HEK293T (cell line): ENCODE measurements around the gene KRT7.
"Not testable (repeated sequence)": the region's sequence is repeated elsewhere in the genome, so short reads cannot be mapped to it uniquely, and the experiment has no call there.

Source experiments
- CTCF ChIA-PET: fragments of 350-600 bp; formaldehyde crosslinking; extraction: SDS; loops from one replicate; lab custom pipeline; 2021; ENCODE audit warnings: antibody characterized with exemption, inconsistent platforms; lab: Yijun Ruan, JAX
- POLR2A ChIA-PET: fragments of 350-600 bp; formaldehyde crosslinking; extraction: SDS; loops from one replicate; lab custom pipeline; 2020; ENCODE audit warnings: antibody characterized with exemption, inconsistent platforms; lab: Yijun Ruan, JAX
- DNase-seq: peaks from one replicate; pipeline ENCODE4 v3.0.0; 2012; ENCODE audit warnings: mixed read lengths; ENCODE audit errors: extremely low spot score
- ARNT ChIP-seq: fragments of 450-650 bp; IDR thresholded peaks from 2 replicates; pipeline ENCODE4 v1.6.1; 2017; ENCODE audit warnings: mild to moderate bottlenecking
- BHLHE40 ChIP-seq: fragments of 450-650 bp; IDR thresholded peaks from 2 replicates; pipeline ENCODE4 v1.6.1; 2016; ENCODE audit warnings: mild to moderate bottlenecking, moderate library complexity, borderline replicate concordance
- CTBP1 ChIP-seq: fragments of 450-650 bp; IDR thresholded peaks from 2 replicates; pipeline ENCODE4 v1.6.1; 2016; ENCODE audit warnings: borderline replicate concordance
- ELF4 ChIP-seq: fragments of 450-650 bp; IDR thresholded peaks from 2 replicates; pipeline ENCODE4 v1.6.1; 2017; ENCODE audit warnings: antibody characterized with exemption
- FOXA1 ChIP-seq: fragments of 450-650 bp; IDR thresholded peaks from 2 replicates; pipeline ENCODE4 v1.6.1; 2016; ENCODE audit warnings: mild to moderate bottlenecking
- FOXK2 ChIP-seq: fragments of 450-650 bp; IDR thresholded peaks from 2 replicates; pipeline ENCODE4 v1.6.1; 2016; ENCODE audit warnings: mild to moderate bottlenecking
- FOXM1 ChIP-seq: fragments of 450-650 bp; IDR thresholded peaks from 2 replicates; pipeline ENCODE4 v1.6.1; 2017; ENCODE audit warnings: mild to moderate bottlenecking, borderline replicate concordance
- HDGF ChIP-seq: fragments of 450-650 bp; IDR thresholded peaks from 2 replicates; pipeline ENCODE4 v1.6.1; 2017; ENCODE audit warnings: antibody characterized with exemption, borderline replicate concordance
- L3MBTL2 ChIP-seq: fragments of 450-650 bp; conservative IDR thresholded peaks from 2 replicates; pipeline ENCODE4 v1.6.1; 2016; ENCODE audit warnings: mild to moderate bottlenecking
- LEF1 ChIP-seq: fragments of 450-650 bp; IDR thresholded peaks from 2 replicates; pipeline ENCODE4 v1.6.1; 2017; ENCODE audit warnings: mild to moderate bottlenecking, borderline replicate concordance
- NFRKB ChIP-seq: fragments of 450-650 bp; IDR thresholded peaks from 2 replicates; pipeline ENCODE4 v1.6.1; 2016; ENCODE audit warnings: mild to moderate bottlenecking, moderate library complexity
- SP1 ChIP-seq: fragments of 450-650 bp; IDR thresholded peaks from 2 replicates; pipeline ENCODE4 v1.6.1; 2017
- SUZ12 ChIP-seq: fragments of 450-650 bp; IDR thresholded peaks from 2 replicates; pipeline ENCODE4 v1.6.1; 2016; ENCODE audit warnings: mild to moderate bottlenecking
- TARDBP ChIP-seq: fragments of 450-650 bp; IDR thresholded peaks from 2 replicates; pipeline ENCODE4 v1.6.1; 2016
- ZNF384 ChIP-seq: fragments of 450-650 bp; IDR thresholded peaks from 2 replicates; pipeline ENCODE4 v1.6.1; 2016
- TF ChIP-seq, protein P1 (sequence below): fragments of 450-650 bp; IDR thresholded peaks from 2 replicates; pipeline ENCODE4 v1.6.1; 2016

Gene KRT7

DNA sequence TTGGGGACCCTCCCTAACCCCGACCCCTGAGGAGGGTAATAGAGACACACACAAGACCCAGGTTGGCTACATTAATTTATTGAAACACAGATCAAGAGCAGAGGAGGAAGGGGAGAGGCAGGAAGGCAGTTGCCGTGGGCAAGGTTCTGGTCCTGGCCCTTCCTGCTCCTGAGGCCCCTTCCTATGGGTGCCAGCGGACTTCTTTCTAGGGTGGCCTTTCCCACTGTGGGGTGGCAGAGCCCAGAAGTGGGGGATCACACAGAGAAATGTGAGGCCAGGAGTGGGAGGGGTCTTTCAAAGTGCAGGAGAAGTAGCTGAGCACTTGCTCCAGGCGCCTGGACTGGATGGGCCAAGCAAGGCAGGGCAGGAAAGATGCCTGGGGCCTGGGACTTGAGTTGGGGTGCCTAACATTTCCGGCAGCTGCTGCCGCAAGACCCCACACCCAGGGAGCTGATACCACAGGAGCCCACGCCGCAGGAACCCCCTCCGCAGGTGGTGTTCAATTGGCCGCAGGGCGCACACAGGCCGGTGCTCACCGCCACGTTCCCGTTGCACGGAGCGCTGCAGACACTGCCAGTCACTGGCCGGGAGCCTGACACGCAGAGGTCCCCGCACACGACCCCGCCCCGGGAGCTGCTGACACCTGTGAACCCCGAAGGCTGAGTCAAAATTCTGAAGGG lies 52.9 kb downstream of the KRT7 start:
- TF ChIP-seq LEF1 (no peak), CTBP1 (no peak), FOXM1 (no peak), NFRKB (no peak), ZNF384 (no peak), FOXK2 (no peak), BHLHE40 (no peak), FOXA1 (no peak), L3MBTL2 (no peak), SP1 (no peak), ELF4 (no peak), HDGF (no peak), SUZ12 (no peak), TARDBP (no peak)
- TF ChIP-seq, protein P1, sequence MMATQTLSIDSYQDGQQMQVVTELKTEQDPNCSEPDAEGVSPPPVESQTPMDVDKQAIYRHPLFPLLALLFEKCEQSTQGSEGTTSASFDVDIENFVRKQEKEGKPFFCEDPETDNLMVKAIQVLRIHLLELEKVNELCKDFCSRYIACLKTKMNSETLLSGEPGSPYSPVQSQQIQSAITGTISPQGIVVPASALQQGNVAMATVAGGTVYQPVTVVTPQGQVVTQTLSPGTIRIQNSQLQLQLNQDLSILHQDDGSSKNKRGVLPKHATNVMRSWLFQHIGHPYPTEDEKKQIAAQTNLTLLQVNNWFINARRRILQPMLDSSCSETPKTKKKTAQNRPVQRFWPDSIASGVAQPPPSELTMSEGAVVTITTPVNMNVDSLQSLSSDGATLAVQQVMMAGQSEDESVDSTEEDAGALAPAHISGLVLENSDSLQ, result no peak
- POLR2A ChIA-PET, result no interaction called here
- CTCF ChIA-PET, result no interaction called here
- DNase-seq, result no peak

DNA sequence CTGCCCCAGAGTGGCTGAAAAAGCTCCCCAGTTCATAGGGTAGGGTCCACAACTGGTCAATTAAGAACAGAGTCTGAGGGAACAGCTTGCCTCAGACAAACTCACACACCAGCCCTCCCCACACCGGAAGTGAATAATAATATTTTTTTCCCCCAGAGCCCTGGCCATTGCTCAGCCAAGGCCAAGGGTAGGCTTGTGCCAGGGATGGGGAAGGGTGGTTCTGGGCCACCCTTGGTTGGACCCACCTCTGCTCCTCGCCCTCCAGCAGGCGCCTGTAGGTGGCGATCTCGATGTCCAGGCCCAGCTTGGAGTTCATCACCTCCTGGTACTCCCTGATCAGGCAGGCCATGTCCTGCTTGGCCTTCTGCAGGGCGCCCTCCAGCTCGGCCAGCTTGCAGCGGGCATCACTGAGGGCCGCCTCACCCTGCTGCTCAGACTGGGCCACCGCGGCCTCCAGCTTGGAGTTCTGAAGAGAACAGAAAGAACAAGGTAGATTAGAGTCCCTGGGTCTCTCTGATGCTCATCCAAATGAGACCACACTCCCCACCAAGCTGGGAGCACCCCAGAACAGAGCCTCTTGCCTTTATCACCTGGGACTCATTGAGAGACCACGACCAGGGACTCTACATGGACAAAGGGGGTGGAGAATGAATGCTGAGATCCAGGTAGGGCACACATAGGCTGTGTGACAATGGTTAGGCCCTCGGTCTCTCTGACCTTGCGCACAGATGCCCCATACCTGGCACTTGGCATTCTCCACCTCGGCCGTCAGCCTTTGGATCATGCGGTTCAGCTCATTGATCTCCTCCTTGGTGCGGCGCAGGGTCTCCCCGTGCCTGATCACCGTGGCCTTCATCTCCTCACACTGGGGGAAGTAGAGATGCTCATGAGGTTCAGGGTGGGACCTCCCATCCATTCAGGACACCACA lies 54.1 kb downstream of the KRT7 start:
- POLR2A ChIA-PET, DNase-seq, CTCF ChIA-PET: not testable (repeated sequence)

DNA sequence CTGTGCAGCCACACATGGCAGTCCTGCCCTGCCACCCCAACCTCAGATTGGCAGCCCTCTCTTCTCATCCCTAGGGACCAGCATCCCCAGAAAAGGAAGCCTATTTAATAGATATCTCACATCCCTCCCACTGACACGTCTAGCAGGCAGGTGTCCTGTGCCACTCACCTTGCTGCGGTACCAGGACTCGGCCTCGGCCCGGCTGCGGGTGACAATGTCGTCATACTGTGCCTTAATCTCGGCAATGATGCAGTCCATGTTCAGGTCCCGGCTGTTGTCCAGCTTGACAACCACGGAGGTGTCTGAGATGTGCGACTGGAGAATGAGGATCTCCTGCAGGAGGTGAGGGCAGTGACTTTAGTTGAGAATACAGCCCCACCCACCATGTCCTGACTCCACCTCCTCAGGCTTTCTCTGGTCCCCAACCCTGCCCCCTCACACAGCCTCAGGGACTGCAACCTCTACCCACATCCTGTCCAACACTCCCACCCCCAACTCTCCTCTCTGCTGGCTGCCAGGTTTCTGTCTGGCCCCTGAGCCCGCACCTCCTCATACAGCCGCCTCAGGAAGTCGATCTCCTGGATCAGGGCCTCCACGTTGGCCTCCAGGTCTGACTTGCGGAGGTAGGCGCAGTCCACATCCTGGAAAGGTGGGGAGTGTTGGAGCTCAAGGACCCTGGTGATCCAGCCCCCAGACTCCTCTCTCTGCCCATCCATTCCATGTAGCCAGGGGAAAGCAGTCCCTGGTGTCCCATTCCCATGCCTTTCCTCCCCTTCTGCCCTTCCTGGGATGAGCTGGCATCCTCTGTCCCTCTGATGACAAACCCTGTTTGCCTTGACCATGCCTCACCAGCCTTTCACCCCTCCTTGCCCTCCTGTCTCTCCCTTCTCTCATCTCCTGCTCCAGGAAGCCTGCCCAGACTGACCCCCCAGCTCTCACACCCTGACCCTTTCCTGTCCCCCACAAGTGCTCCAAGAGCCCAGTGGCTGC lies 55.1 kb downstream of the KRT7 start:
- DNase-seq, POLR2A ChIA-PET, CTCF ChIA-PET: not testable (repeated sequence)

DNA sequence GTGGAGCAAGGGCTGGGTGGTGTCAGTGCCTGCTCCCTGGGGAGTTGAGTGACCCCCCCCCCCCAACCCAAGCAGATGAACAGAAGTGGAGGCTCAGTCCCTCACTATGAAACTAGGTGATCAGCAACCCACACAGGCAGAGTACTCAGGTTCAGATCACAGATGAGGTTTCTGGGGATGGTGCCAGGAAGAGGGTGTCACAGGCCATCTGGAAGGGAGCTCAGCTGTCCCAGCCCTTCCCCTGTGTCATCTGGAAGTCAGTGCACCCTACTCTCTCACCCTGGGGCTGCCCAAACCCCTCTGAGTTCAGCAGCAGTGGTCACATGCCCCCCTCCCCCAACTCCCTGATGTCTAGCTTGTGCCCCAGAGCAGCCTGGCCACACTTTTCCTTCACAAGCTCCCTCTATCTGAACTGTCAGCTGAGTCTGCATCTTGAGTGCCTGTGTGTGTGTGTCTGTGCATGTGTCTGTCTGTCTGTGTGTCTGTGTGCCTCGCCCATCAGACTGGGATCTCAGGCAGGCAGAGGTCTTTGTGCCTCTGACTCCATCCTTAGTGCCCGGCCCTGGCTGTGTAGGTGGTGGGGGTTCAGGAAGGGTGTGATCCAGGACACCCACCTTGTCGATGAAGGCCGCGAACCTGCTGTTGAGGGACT lies 57.6 kb downstream of the KRT7 start:
- POLR2A ChIA-PET, DNase-seq, CTCF ChIA-PET: not testable (repeated sequence)

DNA sequence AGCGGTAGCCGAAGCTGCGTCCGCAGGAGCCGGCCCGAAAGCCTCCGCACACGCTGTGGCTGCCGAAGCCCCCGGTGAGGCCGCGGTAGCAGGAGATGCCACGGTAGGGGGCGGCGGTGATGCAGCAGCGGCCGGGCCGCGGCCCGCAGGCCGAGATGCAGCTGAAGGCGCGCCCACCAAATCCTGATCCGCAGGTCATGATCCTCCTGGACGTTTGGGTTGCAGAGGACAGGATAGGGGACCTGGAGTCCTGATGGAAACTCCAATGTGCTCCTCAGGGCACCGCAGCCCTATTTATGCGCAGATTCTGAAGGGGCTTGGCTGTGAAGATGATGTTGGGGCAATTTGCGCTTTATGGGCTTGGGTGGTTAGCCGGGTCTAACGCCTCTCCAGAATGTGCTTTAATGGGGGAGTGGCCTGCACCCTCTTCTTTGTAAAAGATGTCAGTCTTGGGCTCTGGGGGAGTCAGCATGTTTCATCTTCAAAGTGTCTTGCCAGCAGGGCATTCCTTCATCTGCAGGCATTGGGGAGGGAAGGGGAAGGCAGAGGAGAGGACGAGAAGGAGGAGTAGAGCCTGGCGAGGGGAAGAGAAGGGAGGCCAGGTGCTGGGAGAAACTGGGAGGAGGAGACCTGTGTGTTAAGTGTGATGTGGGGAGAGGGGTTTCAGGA lies 58.4 kb downstream of the KRT7 start, which contains the start of gene KRT81:
TSS of gene KRT81 (minus strand) at position 268 of the 669 bp plus-strand sequence. CDS start at position 199, 69 bp downstream.
- CTCF ChIA-PET, result no interaction called here
- POLR2A ChIA-PET, result no interaction called here
- TF ChIP-seq NFRKB, result no peak
- no peak for TF ChIP-seq BHLHE40
- TF ChIP-seq ZNF384, result no peak
- no peak for TF ChIP-seq ELF4
- TF ChIP-seq FOXM1, result no peak
- no peak for TF ChIP-seq HDGF
- TF ChIP-seq ARNT, result no peak
- no peak for TF ChIP-seq L3MBTL2
- TF ChIP-seq LEF1, result no peak
- no peak for TF ChIP-seq FOXA1
- TF ChIP-seq FOXK2, result no peak
- DNase-seq, result no peak

DNA sequence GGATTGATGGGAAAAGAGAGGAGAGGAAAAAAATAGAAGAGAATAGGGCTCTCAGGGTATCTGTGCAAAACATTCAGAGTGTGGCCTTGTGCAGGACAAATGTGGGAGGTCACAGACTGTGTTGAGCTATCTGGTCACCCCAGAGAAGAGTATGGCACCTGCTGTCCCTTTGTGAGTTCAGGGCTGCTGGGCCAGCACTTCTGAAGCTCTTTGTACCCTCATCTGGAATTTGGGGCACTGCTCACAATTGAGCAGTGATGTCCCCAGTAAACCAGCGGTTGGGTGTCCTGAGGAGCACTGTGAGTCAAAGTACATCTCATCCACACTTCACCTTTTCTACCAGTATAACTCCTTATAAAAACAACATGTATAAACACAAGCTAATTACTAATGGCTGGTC lies 60.9 kb downstream of the KRT7 start:
- TF ChIP-seq TARDBP (no peak), FOXA1 (no peak)
- POLR2A ChIA-PET, result no interaction called here
- no peak for DNase-seq
- CTCF ChIA-PET, result interaction anchor here (0.6 to 2.4 kb wide), 5 partner anchors 15 to 139 kb away, joined by 3 to 14 read pairs (median 3); no protein-coding TSS in a partner anchor

DNA sequence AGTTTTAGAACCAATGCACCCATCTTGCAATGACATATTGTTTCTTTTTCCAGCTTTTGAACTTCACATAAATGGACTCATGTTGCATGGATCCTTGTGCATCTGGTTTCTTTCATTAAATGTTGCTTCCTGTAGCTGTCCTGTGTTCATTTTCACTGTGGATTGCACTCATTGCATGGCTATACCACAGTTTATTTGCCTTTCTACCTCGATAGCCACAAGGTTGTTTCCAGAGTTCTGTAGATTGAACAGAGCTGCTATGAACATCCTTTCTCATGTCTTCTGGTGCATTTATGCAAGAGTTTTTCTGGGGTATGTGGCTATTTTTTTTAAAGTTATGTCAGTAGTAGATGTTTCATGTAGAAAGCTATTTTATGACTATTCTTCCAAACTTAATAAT lies 61.8 kb downstream of the KRT7 start:
- POLR2A ChIA-PET, result no interaction called here
- no peak for DNase-seq
- CTCF ChIA-PET, result interaction anchor here (1.2 to 2.4 kb wide), 3 partner anchors 16 to 138 kb away, joined by 3 to 14 read pairs (median 4); no protein-coding TSS in a partner anchor
- TF ChIP-seq FOXK2 (no peak), L3MBTL2 (no peak), CTBP1 (no peak), NFRKB (no peak), ZNF384 (no peak), TARDBP (no peak), SUZ12 (no peak), FOXM1 (no peak), FOXA1 (no peak), SP1 (no peak)
